ENCODE data around the gene TRAF5. TPM values are rescaled to one million over a fixed set of nuclear protein-coding genes. Genes with fewer than 3 reads are reported as not detected.
A peak's percentile ranks its signal among the peaks of the same experiment; 100 is the strongest.

Gene TRAF5
- total and polyA plus RNA-seq, 2 of the 4 experiments (the other 2 are of a cell fraction): 10.0 to 14.7 TPM

- H2BK20ac ChIP-seq (ENCODE audit: low read depth, low read length): no peak overlapping the region
- peak overlapping the region; percentile 37; the same call in 1 of the 2 replicates for H3K23ac ChIP-seq (ENCODE audit: low read depth, low read length)
- no peaks in the 10 kb centered on the region for H3K27me3 ChIP-seq (ENCODE audit: control insufficient read depth, insufficient read depth, low read length)
- CTCF ChIA-PET: no interaction called here
- dilution Hi-C loops (cut with HindIII; ENCODE audit: low sequenced_read_pairs, unreplicated experiment): no loop called here
- no peak overlapping the region for H3K4me3 ChIP-seq (ENCODE audit: insufficient read depth, low read depth, low read length)
- peaks cover 35% of the 10 kb centered on the region for H3K9me1 ChIP-seq (ENCODE audit: insufficient read depth, low read length)
- peak overlapping the region; percentile 35; the same call in 1 of the 3 replicates for H2BK15ac ChIP-seq (ENCODE audit: low read depth, low read length)
- no peak for TF ChIP-seq POLR2A (IDR thresholded peaks at IDR 0.05; ENCODE audit: low read depth, low read length)
- no peak for TF ChIP-seq BHLHE40 (IDR thresholded peaks at IDR 0.05; ENCODE audit: low read depth, low read length)
- no peak for TF ChIP-seq USF2 (IDR thresholded peaks at IDR 0.05; ENCODE audit: low read depth, low read length)
- TF ChIP-seq RAD21 (IDR thresholded peaks at IDR 0.05; ENCODE audit: low read length): no peak
- TF ChIP-seq CEBPB (IDR thresholded peaks at IDR 0.05; ENCODE audit: low read depth, low read length): no peak
- TF ChIP-seq NFE2L2 (IDR thresholded peaks at IDR 0.05; ENCODE audit: low read depth, low read length): no peak
- no peak for TF ChIP-seq MXI1 (IDR thresholded peaks at IDR 0.05; ENCODE audit: borderline replicate concordance, low read depth, low read length)
- no peak for TF ChIP-seq CTCF (conservative IDR thresholded peaks at IDR 0.05; ENCODE audit: low read depth, low read length)
- no peak for TF ChIP-seq RCOR1 (IDR thresholded peaks at IDR 0.05; ENCODE audit: insufficient replicate concordance, low read length)
- no peak for TF ChIP-seq RFX5 (IDR thresholded peaks at IDR 0.05; ENCODE audit: low read depth, low read length)
- TF ChIP-seq MAZ (IDR thresholded peaks at IDR 0.05; ENCODE audit: borderline replicate concordance, low read depth, low read length): no peak
- no peak for TF ChIP-seq CHD1 (IDR thresholded peaks at IDR 0.05; ENCODE audit: low read depth, low read length)
- peaks cover 37% of the 10 kb centered on the region for H4K20me1 ChIP-seq (ENCODE audit: insufficient read depth, low read length)
- ATAC-seq (ENCODE audit: low read depth) (no peak), DNase-seq (no peak)
- no peak overlapping the region for H3K56ac ChIP-seq (ENCODE audit: extremely low read depth, insufficient read depth, low read length)
- no peaks in the 10 kb centered on the region for H3K36me3 ChIP-seq (ENCODE audit: control insufficient read depth, insufficient read depth, low read length)
- no peak overlapping the region for H3K18ac ChIP-seq (ENCODE audit: low read depth, low read length)
- no peak overlapping the region; the same call in 1 of the 2 replicates for H4K91ac ChIP-seq (ENCODE audit: insufficient read depth, low read depth, low read length)
- peak overlapping the region; percentile 92 for H3K9ac ChIP-seq (ENCODE audit: low read depth, low read length)
- intact Hi-C loops (cut with micrococcal nuclease): no loop called here
- peak overlapping the region; percentile 39 to 87; a peak in 1 of 4 replicates for H4K8ac ChIP-seq (ENCODE audit: low read depth in 2 of 2, low read length in 2 of 2)
- no peaks in the 10 kb centered on the region for H3K9me3 ChIP-seq (ENCODE audit: control insufficient read depth, insufficient read depth, low read length)
- H4K5ac ChIP-seq (ENCODE audit: low read depth, low read length): no peak overlapping the region
- H2AK9ac ChIP-seq (replicated peaks; ENCODE audit: low read depth, low read length, poor library complexity): peak overlapping the region; percentile 90
- in situ Hi-C loops (cut with MboI; ENCODE audit: low sequenced_read_pairs): loop anchor here (5.0 to 10.0 kb wide), 2 partner anchors 147 to 184 kb away; no protein-coding TSS in a partner anchor
- H2BK120ac ChIP-seq (ENCODE audit: low read depth, low read length): no peak overlapping the region
- H3K14ac ChIP-seq (replicated peaks; ENCODE audit: low read depth, low read length): peak overlapping the region; percentile 81; the same call in 1 of the 2 replicates
- no CpG with 5 or more reads among the region's 11 CpGs for WGBS, 2 experiments (ENCODE audit: extremely low coverage in 2 of 2, insufficient read length in 1 of 2)
- BruUV-seq (replicated peaks): no TSS peak
- peaks cover 27 to 62% of the 10 kb centered on the region in 2 experiments for H3K79me1 ChIP-seq (ENCODE audit: low read depth in 1 of 2, low read length in 2 of 2)
- H2AK5ac ChIP-seq (ENCODE audit: low read depth, low read length): peak overlapping the region; percentile 59
- H2AFZ ChIP-seq (replicated peaks; ENCODE audit: low read length, poor library complexity): no peak overlapping the region
- peak overlapping the region; percentile 18; the same call in 1 of the 2 replicates for H3K4ac ChIP-seq (ENCODE audit: low read depth, low read length)
- H2BK5ac ChIP-seq (ENCODE audit: low read depth, low read length, poor library complexity, severe bottlenecking): no peak overlapping the region
- peaks cover 13% of the 10 kb centered on the region for H3K4me1 ChIP-seq (ENCODE audit: control insufficient read depth, insufficient read depth, low read length)
- H3K4me2 ChIP-seq (ENCODE audit: low read depth, low read length): peak overlapping the region; percentile 88
- no peak overlapping the region for H3K27ac ChIP-seq (ENCODE audit: insufficient read depth, low read length)
- POLR2A ChIA-PET (ENCODE audit: unreplicated experiment): interaction anchor here (0.7 kb wide), 1 partner anchor 65 kb away, joined by 3 read pairs; no protein-coding TSS in a partner anchor
These were observed 1.6 kb downstream of the TRAF5 start for GRCh38 chr1:211328084-211328694.
